Panc1 (cell line): ENCODE measurements around the gene FAR2.

ENCODE experiments used
- POLR2AphosphoS5 ChIP-seq: IDR thresholded peaks from 2 replicates; pipeline ENCODE4 v1.6.1; 2012; ENCODE audit warnings: mild to moderate bottlenecking, low read depth, low read length, moderate library complexity
- SIN3A ChIP-seq: IDR thresholded peaks from 2 replicates; pipeline ENCODE4 v1.6.1; 2012; ENCODE audit warnings: low read depth, mild to moderate bottlenecking, low read length, moderate library complexity, borderline replicate concordance; ENCODE audit not compliant: insufficient read depth
- TCF7L2 ChIP-seq: IDR thresholded peaks from 2 replicates; pipeline ENCODE4 v1.6.1; 2011; ENCODE audit warnings: mild to moderate bottlenecking, low read depth, low read length, inconsistent platforms
- TF ChIP-seq, protein P1 (sequence below): fragments of 450-650 bp; IDR thresholded peaks from 2 replicates; pipeline ENCODE4 v1.5.1; 2017; ENCODE audit warnings: mild to moderate bottlenecking
- TF ChIP-seq, protein P2 (sequence below), 2 experiments: IDR thresholded peaks; 2 replicates each; pipeline ENCODE4 v1.6.1; 2011 to 2012; ENCODE audit warnings: low read depth in 2 of 2, control low read depth in 1 of 2, low read length in 1 of 2, mild to moderate bottlenecking in 1 of 2, moderate library complexity in 1 of 2; ENCODE audit not compliant: insufficient read depth in 1 of 2

DNA sequence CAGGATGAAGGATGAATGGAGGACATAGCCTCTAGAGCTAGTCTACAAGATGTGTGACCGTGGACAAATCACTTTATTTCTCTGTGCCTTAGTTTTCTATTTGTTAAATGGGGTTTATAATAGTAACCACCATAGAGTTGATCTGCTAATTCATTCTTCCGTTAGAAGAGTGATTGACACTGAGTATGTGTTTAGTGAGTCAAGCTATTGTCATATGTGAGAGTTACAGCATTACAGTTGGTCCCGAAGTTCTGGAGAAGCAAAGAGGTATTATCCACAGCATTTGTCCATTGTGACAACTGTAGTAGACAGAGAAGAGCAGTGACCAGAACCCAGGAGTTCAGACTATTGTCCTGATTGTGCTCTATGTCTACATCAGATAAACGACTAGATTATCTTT is 14.1 kb downstream of the FAR2 start:
- TF ChIP-seq, protein P1, sequence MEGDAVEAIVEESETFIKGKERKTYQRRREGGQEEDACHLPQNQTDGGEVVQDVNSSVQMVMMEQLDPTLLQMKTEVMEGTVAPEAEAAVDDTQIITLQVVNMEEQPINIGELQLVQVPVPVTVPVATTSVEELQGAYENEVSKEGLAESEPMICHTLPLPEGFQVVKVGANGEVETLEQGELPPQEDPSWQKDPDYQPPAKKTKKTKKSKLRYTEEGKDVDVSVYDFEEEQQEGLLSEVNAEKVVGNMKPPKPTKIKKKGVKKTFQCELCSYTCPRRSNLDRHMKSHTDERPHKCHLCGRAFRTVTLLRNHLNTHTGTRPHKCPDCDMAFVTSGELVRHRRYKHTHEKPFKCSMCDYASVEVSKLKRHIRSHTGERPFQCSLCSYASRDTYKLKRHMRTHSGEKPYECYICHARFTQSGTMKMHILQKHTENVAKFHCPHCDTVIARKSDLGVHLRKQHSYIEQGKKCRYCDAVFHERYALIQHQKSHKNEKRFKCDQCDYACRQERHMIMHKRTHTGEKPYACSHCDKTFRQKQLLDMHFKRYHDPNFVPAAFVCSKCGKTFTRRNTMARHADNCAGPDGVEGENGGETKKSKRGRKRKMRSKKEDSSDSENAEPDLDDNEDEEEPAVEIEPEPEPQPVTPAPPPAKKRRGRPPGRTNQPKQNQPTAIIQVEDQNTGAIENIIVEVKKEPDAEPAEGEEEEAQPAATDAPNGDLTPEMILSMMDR = no peak
- TF ChIP-seq, protein P2, sequence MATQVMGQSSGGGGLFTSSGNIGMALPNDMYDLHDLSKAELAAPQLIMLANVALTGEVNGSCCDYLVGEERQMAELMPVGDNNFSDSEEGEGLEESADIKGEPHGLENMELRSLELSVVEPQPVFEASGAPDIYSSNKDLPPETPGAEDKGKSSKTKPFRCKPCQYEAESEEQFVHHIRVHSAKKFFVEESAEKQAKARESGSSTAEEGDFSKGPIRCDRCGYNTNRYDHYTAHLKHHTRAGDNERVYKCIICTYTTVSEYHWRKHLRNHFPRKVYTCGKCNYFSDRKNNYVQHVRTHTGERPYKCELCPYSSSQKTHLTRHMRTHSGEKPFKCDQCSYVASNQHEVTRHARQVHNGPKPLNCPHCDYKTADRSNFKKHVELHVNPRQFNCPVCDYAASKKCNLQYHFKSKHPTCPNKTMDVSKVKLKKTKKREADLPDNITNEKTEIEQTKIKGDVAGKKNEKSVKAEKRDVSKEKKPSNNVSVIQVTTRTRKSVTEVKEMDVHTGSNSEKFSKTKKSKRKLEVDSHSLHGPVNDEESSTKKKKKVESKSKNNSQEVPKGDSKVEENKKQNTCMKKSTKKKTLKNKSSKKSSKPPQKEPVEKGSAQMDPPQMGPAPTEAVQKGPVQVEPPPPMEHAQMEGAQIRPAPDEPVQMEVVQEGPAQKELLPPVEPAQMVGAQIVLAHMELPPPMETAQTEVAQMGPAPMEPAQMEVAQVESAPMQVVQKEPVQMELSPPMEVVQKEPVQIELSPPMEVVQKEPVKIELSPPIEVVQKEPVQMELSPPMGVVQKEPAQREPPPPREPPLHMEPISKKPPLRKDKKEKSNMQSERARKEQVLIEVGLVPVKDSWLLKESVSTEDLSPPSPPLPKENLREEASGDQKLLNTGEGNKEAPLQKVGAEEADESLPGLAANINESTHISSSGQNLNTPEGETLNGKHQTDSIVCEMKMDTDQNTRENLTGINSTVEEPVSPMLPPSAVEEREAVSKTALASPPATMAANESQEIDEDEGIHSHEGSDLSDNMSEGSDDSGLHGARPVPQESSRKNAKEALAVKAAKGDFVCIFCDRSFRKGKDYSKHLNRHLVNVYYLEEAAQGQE (IDR thresholded peaks at IDR 0.05; ENCODE audit: insufficient read depth in 1 of 2, low read depth in 2 of 2, low read length in 1 of 2) = no peak
- no peak for TF ChIP-seq POLR2AphosphoS5
- no peak for TF ChIP-seq SIN3A
- no peak for TF ChIP-seq TCF7L2
